Esophagus muscularis mucosa (tissue), 3 donors: ENCODE results near the gene GNG13.

Experiments
- CTCF ChIP-seq, 3 experiments: fragments of 200-600 bp in 2 of 3; fragments of 450-650 bp in 1 of 3; sonication (generic) in 2 of 3; IDR thresholded peaks; one replicate each; pipeline ENCODE4 v1.5.1; 2017 to 2019; ENCODE audit warnings: antibody characterized with exemption in 3 of 3, mild to moderate bottlenecking in 2 of 3, moderate library complexity in 1 of 3
- POLR2A ChIP-seq: fragments of 450-650 bp; IDR thresholded peaks from one replicate; pipeline ENCODE4 v1.6.1; 2017; ENCODE audit warnings: antibody characterized with exemption, moderate library complexity, mild to moderate bottlenecking, low read depth
- POLR2AphosphoS5 ChIP-seq, 2 donors: sonication (generic); formaldehyde crosslinking; IDR thresholded peaks; one replicate each; pipeline ENCODE4 v1.6.1; 2017; ENCODE audit warnings: antibody characterized with exemption in 2 of 2

GRCh38 chr16:772959-773358 lies 27.6 kb downstream of the GNG13 start:
- TF ChIP-seq CTCF (IDR thresholded peaks at IDR 0.05), result no peak
- no peak for TF ChIP-seq POLR2AphosphoS5 (IDR thresholded peaks at IDR 0.05)
- no peak for TF ChIP-seq POLR2A
